WTC11 (cell line): ENCODE measurements around the gene ATAD3C. TPM values are rescaled to one million over a fixed set of nuclear protein-coding genes. Genes with fewer than 3 reads are reported as not detected.
"Not testable (repeated sequence)": the region's sequence is repeated elsewhere in the genome, so short reads cannot be mapped to it uniquely, and the experiment has no call there.

ENCODE experiments used
- ATAC-seq: fragments of 200-7000 bp; cut with Tn5 transposase; 2 replicates; pipeline ENCODE4 v1.10.0; 2021; ENCODE audit warnings: mild to moderate bottlenecking, moderate library complexity
- CTCF ChIA-PET: fragments of 300-600 bp; sonication (Branson Sonifier 250); formaldehyde crosslinking; loops from one replicate; lab custom pipeline; 2021; ENCODE audit warnings: antibody characterized with exemption; lab: Charles Lee
- POLR2A ChIA-PET: fragments of 350-600 bp; sonication (Branson Sonifier 250); formaldehyde crosslinking; loops from one replicate; lab custom pipeline; 2021; ENCODE audit warnings: antibody characterized with exemption; lab: Charles Lee
- DNase-seq: peaks from one replicate; pipeline ENCODE4 v3.0.0; 2021; ENCODE audit warnings: low spot score
- H3K27ac Mint-ChIP-seq: 2 replicates; pipeline ENCODE4 v1.8.0; 2021; ENCODE audit warnings: mixed read lengths
- H3K27me3 Mint-ChIP-seq: 2 replicates; pipeline ENCODE4 v1.8.0; 2021; ENCODE audit warnings: low read depth, mild to moderate bottlenecking, moderate library complexity, mixed read lengths
- H3K36me3 Mint-ChIP-seq: 2 replicates; pipeline ENCODE4 v1.8.0; 2021; ENCODE audit warnings: mixed read lengths
- H3K4me1 Mint-ChIP-seq: 2 replicates; pipeline ENCODE4 v1.8.0; 2022; ENCODE audit warnings: mixed read lengths
- H3K4me3 Mint-ChIP-seq: 2 replicates; pipeline ENCODE4 v1.8.0; 2021; ENCODE audit warnings: mild to moderate bottlenecking, moderate library complexity, mixed read lengths
- H3K9me3 Mint-ChIP-seq: 2 replicates; pipeline ENCODE4 v1.8.0; 2021; ENCODE audit warnings: mixed read lengths
- AFF4 ChIP-seq: sonication (generic); formaldehyde crosslinking; IDR thresholded peaks from 2 replicates; pipeline ENCODE4 v1.8.1; 2023; ENCODE audit warnings: mild to moderate bottlenecking, missing genetic modification reagents, borderline replicate concordance
- ATF3 ChIP-seq: sonication (generic); formaldehyde crosslinking; conservative IDR thresholded peaks from 2 replicates; pipeline ENCODE4 v1.8.1; 2022; ENCODE audit warnings: mild to moderate bottlenecking, missing genetic modification reagents
- ETV6 ChIP-seq: sonication (generic); formaldehyde crosslinking; IDR thresholded peaks from 2 replicates; pipeline ENCODE4 v1.8.1; 2022; ENCODE audit warnings: mild to moderate bottlenecking, missing genetic modification reagents
- JAZF1 ChIP-seq: fragments of 250-450 bp; sonication (Bioruptor Pico); IDR thresholded peaks from 2 replicates; pipeline ENCODE4 v1.9.0; 2021; ENCODE audit warnings: moderate library complexity, mild to moderate bottlenecking, inconsistent platforms
- RELA ChIP-seq: sonication (generic); formaldehyde crosslinking; IDR thresholded peaks from 2 replicates; pipeline ENCODE4 v1.8.1; 2022; ENCODE audit warnings: missing genetic modification reagents, mild to moderate bottlenecking, borderline replicate concordance
- SOX15 ChIP-seq: fragments of 250-450 bp; sonication (Bioruptor Pico); IDR thresholded peaks from 2 replicates; pipeline ENCODE4 v1.9.0; 2021; ENCODE audit warnings: mild to moderate bottlenecking
- STAT6 ChIP-seq: sonication (generic); formaldehyde crosslinking; conservative IDR thresholded peaks from 2 replicates; pipeline ENCODE4 v1.8.1; 2023; ENCODE audit warnings: mild to moderate bottlenecking, low read depth, missing genetic modification reagents, moderate library complexity
- ZNF121 ChIP-seq: sonication (generic); formaldehyde crosslinking; IDR thresholded peaks from 2 replicates; pipeline ENCODE4 v1.8.0; 2023; ENCODE audit warnings: missing genetic modification reagents
- total RNA-seq: library from RNA; stranded (reverse); gene quantifications from 3 replicates; pipeline ENCODE4 v1.2.3, GENCODE V29; 2021
- TF ChIP-seq, protein P1 (sequence below): fragments of 250-450 bp; sonication (Bioruptor Pico); IDR thresholded peaks from 2 replicates; pipeline ENCODE4 v2.1.2; 2022; ENCODE audit warnings: mild to moderate bottlenecking, moderate library complexity

Gene ATAD3C
- total RNA-seq, 1 experiment from 2014 or later = 0.61 TPM

GRCh38 chr1:1507305-1507704 is 57.8 kb downstream of the ATAD3C start:
- CTCF ChIA-PET = no interaction called here
- Mint-ChIP-seq H3K9me3 (no peaks in the 10 kb centered on the region), H3K36me3 (no peaks in the 10 kb centered on the region), H3K4me3 (no peak overlapping the region), H3K27me3 (no peaks in the 10 kb centered on the region), H3K4me1 (peaks cover 7% of the 10 kb centered on the region), H3K27ac (no peak overlapping the region)
- ATAC-seq (no peak), DNase-seq (no peak)
- POLR2A ChIA-PET = no interaction called here
- TF ChIP-seq STAT6 = no peak
- TF ChIP-seq ZNF121 (CRISPR knock-in tag) = no peak
- TF ChIP-seq RELA (CRISPR knock-in tag) = no peak
- no peak for TF ChIP-seq JAZF1 (CRISPR knock-in tag)
- no peak for TF ChIP-seq AFF4 (CRISPR knock-in tag)
- no peak for TF ChIP-seq ETV6 (CRISPR knock-in tag)
- TF ChIP-seq, protein P1, sequence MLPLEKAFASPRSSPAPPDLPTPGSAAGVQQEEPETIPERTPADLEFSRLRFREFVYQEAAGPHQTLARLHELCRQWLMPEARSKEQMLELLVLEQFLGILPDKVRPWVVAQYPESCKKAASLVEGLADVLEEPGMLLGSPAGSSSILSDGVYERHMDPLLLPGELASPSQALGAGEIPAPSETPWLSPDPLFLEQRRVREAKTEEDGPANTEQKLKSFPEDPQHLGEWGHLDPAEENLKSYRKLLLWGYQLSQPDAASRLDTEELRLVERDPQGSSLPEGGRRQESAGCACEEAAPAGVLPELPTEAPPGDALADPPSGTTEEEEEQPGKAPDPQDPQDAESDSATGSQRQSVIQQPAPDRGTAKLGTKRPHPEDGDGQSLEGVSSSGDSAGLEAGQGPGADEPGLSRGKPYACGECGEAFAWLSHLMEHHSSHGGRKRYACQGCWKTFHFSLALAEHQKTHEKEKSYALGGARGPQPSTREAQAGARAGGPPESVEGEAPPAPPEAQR (CRISPR knock-in tag) = no peak
- TF ChIP-seq ATF3 (CRISPR knock-in tag) = no peak
- no peak for TF ChIP-seq SOX15 (CRISPR knock-in tag)
- TF ChIP-seq, all 79 proteins: peak for 0

DNA sequence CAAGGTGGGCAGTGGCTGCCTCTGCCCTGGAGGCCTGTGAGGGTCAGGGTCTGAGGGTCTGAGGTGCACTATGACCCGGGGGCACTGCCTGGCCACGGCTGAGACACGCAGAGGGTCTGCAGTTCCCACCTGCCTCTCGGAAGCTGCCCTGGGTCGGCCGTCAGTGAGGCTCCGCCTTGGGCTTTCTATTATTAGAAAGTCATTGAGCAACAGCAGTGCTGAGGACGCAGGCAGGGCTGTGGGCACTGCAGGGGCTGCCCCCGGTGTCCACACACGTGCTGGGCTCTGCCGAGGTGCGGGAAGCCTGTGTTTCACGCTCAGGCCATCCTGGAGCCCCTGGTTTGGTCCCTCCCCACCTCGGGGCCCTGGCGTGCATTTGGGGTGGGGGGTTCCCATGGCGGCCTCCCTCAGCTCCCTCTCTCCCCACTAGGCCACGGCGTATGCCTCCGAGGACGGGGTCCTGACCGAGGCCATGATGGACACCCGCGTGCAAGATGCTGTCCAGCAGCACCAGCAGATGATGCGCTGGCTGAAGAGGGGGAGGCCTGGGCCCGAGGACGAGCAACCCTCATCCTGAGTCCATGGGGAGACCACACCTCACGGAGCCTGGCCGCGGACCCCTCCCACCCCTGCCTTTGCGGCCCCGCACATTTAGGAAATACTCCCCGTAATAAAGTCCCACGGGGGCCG is 59.4 kb downstream of the ATAD3C start:
- H3K4me1 Mint-ChIP-seq, ATAC-seq, H3K9me3 Mint-ChIP-seq, DNase-seq, H3K27ac Mint-ChIP-seq, H3K4me3 Mint-ChIP-seq, H3K36me3 Mint-ChIP-seq, POLR2A ChIA-PET, H3K27me3 Mint-ChIP-seq, CTCF ChIA-PET: not testable (repeated sequence)

GRCh38 chr1:1509465-1509850 is 60.0 kb downstream of the ATAD3C start:
- DNase-seq, ATAC-seq, H3K4me1 Mint-ChIP-seq, H3K4me3 Mint-ChIP-seq, H3K27ac Mint-ChIP-seq, H3K27me3 Mint-ChIP-seq, H3K36me3 Mint-ChIP-seq, CTCF ChIA-PET, H3K9me3 Mint-ChIP-seq, POLR2A ChIA-PET: not testable (repeated sequence)
